Fibroblast of lung (primary cell): ENCODE measurements around the gene ANKMY1. TPM values are rescaled to one million over a fixed set of nuclear protein-coding genes. Genes with fewer than 3 reads are reported as not detected.
A peak's percentile ranks its signal among the peaks of the same experiment; 100 is the strongest.

ENCODE experiments used
- DNase-seq, 2 donors: peaks; one replicate each; pipeline versions ENCODE4 v3.0.0 to v3.0.0-alpha.2; 2010; ENCODE audit warnings: low read depth in 2 of 2
- H2AFZ ChIP-seq: 2 replicates; pipeline ENCODE4 v1.5.1; 2012; ENCODE audit warnings: low read length, control low read depth, inconsistent platforms
- H3K27ac ChIP-seq: 2 replicates; pipeline ENCODE4 v1.5.1; 2011; ENCODE audit warnings: low read length, control low read depth; ENCODE audit not compliant: insufficient read depth
- H3K27me3 ChIP-seq: 2 replicates; pipeline ENCODE4 v1.5.1; 2011; ENCODE audit warnings: mild to moderate bottlenecking, low read length; ENCODE audit not compliant: control insufficient read depth, insufficient read depth
- H3K36me3 ChIP-seq: 2 replicates; pipeline ENCODE4 v1.5.1; 2011; ENCODE audit warnings: low read length; ENCODE audit not compliant: control insufficient read depth, insufficient read depth
- H3K4me1 ChIP-seq: 2 replicates; pipeline ENCODE4 v1.5.1; 2011; ENCODE audit warnings: low read length; ENCODE audit not compliant: control insufficient read depth, insufficient read depth; ENCODE audit errors: extremely low read depth
- H3K4me2 ChIP-seq: 2 replicates; pipeline ENCODE4 v1.5.1; 2011; ENCODE audit warnings: low read length, control low read depth; ENCODE audit not compliant: insufficient read depth; ENCODE audit errors: extremely low read depth
- H3K4me3 ChIP-seq, 4 experiments: fragments of 200-600 bp in 1 of 4; sonication (generic) in 1 of 4; replicated peaks in 1 of 4; 2 replicates each; pipeline ENCODE4 v1.5.1; 2011 to 2016; ENCODE audit warnings: low read length in 4 of 4, low read depth in 3 of 4, mild to moderate bottlenecking in 3 of 4, control low read depth in 2 of 4, inconsistent platforms in 1 of 4, mixed read lengths in 1 of 4; ENCODE audit not compliant: insufficient read depth in 1 of 4; ENCODE audit errors: control extremely low read depth in 1 of 4
- H3K79me2 ChIP-seq: 2 replicates; pipeline ENCODE4 v1.5.1; 2012; ENCODE audit warnings: mild to moderate bottlenecking, low read length, inconsistent platforms; ENCODE audit not compliant: control insufficient read depth, insufficient read depth
- H3K9ac ChIP-seq: 2 replicates; pipeline ENCODE4 v1.5.1; 2011; ENCODE audit warnings: mild to moderate bottlenecking, low read length, control low read depth; ENCODE audit not compliant: insufficient read depth
- H3K9me3 ChIP-seq: 2 replicates; pipeline ENCODE4 v1.5.1; 2012; ENCODE audit warnings: low read depth, low read length; ENCODE audit not compliant: control insufficient read depth, insufficient read depth
- H4K20me1 ChIP-seq: 2 replicates; pipeline ENCODE4 v1.5.1; 2011; ENCODE audit warnings: low read length; ENCODE audit not compliant: control insufficient read depth, insufficient read depth; ENCODE audit errors: extremely low read depth
- CTCF ChIP-seq, 2 donors: IDR thresholded peaks in 1 of 2; conservative IDR thresholded peaks in 1 of 2; 1 replicate in 1 of 2; 2 replicates in 1 of 2; pipeline ENCODE4 v1.5.1; 2011 to 2012; ENCODE audit warnings: low read length in 2 of 2, control low read depth in 1 of 2, inconsistent platforms in 1 of 2, low read depth in 1 of 2, mild to moderate bottlenecking in 1 of 2
- EZH2 ChIP-seq: IDR thresholded peaks from 2 replicates; pipeline ENCODE4 v1.5.1; 2012; ENCODE audit warnings: low read length, control low read depth, mild to moderate bottlenecking; ENCODE audit errors: missing control alignments
- polyA plus RNA-seq, 2 donors: library from polyadenylated mRNA; depleted of rRNA in 1 of 2; stranded (reverse) in 1 of 2; unstranded in 1 of 2; fragments of >200 nt; gene quantifications; 2 replicates each; pipeline ENCODE4 v1.2.1, GENCODE V29; 2011 to 2012; ENCODE audit warnings: missing spikeins in 1 of 2
- total RNA-seq: library from RNA; depleted of rRNA; stranded (reverse); fragments of >200 nt; gene quantifications from 2 replicates; pipeline ENCODE4 v1.2.1, GENCODE V29; 2014

The ANKMY1 gene
- total and polyA plus RNA-seq, 2 donors (not counting 1 experiment from before 2014, with no cell fraction given): 2.8 to 7.4 TPM

GRCh38 chr2:240588006-240588655, 30.3 kb upstream of the ANKMY1 start:
- H4K20me1 ChIP-seq: no peaks in the 10 kb centered on the region
- no peak overlapping the region for H3K27ac ChIP-seq
- H2AFZ ChIP-seq: no peak overlapping the region
- peaks cover 48% of the 10 kb centered on the region for H3K79me2 ChIP-seq
- H3K4me3 ChIP-seq: peak overlapping the region; percentile 61 to 83 (median 76)
- H3K27me3 ChIP-seq: no peaks in the 10 kb centered on the region
- no peak overlapping the region for H3K9ac ChIP-seq
- TF ChIP-seq EZH2: no peak
- no peak for TF ChIP-seq CTCF (conservative IDR thresholded peaks at IDR 0.05 in 1 of 2, IDR thresholded peaks at IDR 0.05 in 1 of 2; ENCODE audit: low read depth in 1 of 2, low read length in 2 of 2)
- H3K4me1 ChIP-seq: peaks cover 12% of the 10 kb centered on the region
- H3K36me3 ChIP-seq: peaks cover 6% of the 10 kb centered on the region
- H3K9me3 ChIP-seq: no peaks in the 10 kb centered on the region
- DNase-seq: no peak
- H3K4me2 ChIP-seq: peak overlapping the region; percentile 98

GRCh38 chr2:240586919-240587800, 29.4 kb upstream of the ANKMY1 start:
- peak overlapping the region; percentile 93 for H3K9ac ChIP-seq
- H3K27me3 ChIP-seq: no peaks in the 10 kb centered on the region
- H4K20me1 ChIP-seq: no peaks in the 10 kb centered on the region
- peaks cover 54% of the 10 kb centered on the region for H3K79me2 ChIP-seq
- no peaks in the 10 kb centered on the region for H3K9me3 ChIP-seq
- H2AFZ ChIP-seq: peak overlapping the region; percentile 69
- H3K4me2 ChIP-seq: peak overlapping the region; percentile 98
- peak overlapping the region; percentile 56 for H3K27ac ChIP-seq
- peak in 1 of 2 donors; percentile 24 for DNase-seq
- TF ChIP-seq CTCF (conservative IDR thresholded peaks at IDR 0.05 in 1 of 2, IDR thresholded peaks at IDR 0.05 in 1 of 2; ENCODE audit: low read depth in 1 of 2, low read length in 2 of 2) (peak in 1 of 2 donors; percentile 10), EZH2 (no peak)
- H3K4me3 ChIP-seq: peak overlapping the region; percentile 61 to 83 (median 76)
- peaks cover 12% of the 10 kb centered on the region for H3K4me1 ChIP-seq
- H3K36me3 ChIP-seq: peaks cover 5% of the 10 kb centered on the region

DNA sequence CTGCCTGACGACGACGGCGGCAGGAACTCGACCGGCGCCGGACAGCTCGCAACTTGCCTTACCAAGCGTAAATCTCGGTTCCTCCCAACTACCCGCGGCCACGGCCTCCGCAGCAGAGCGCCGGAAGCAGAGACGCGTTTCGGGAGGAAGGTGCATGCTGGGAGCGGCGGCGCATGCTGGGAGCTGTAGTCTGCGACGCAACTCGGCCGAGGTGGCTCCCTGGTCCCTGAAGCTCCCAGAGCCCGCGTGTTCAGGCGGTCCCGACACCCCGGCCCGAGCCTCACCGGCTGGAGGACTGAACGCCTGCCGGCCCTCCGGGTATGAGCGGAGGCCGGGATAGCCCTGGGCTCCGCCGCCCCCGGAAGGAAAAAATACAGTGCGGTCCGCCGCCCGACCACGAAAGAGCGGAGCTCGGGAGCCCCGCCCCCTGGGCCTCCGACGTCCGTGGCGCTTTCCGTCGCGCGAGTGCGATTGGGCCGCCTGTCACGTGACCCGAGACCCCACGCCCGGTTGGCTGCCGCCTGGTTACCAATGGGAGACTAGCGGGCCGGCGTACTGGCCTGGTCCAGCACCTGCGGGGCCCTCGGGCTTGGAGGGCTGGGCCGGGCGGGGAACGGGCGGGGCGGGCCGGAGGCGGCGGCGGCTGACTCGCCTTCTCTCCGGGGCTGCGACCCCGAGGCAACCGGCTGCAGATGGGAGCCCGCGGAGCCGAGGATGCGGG, 28.6 kb upstream of the ANKMY1 start, which contains the start of gene CAPN10:
CAPN10 (plus strand) TSS at position 537 of the 721 bp plus-strand sequence; CDS start at position 715, 178 bp downstream.
- no peaks in the 10 kb centered on the region for H4K20me1 ChIP-seq
- peak within 1 kb of the TSS; percentile 61 to 83 (median 82) for H3K4me3 ChIP-seq
- peak within 1 kb of the TSS; percentile 83 for H3K27ac ChIP-seq
- TF ChIP-seq EZH2 (no peak), CTCF (conservative IDR thresholded peaks at IDR 0.05 in 1 of 2, IDR thresholded peaks at IDR 0.05 in 1 of 2; ENCODE audit: low read depth in 1 of 2, low read length in 2 of 2) (no peak)
- peak within 1 kb of the TSS; percentile 87 for H2AFZ ChIP-seq
- peaks cover 53% of the 10 kb centered on the region for H3K79me2 ChIP-seq
- H3K4me1 ChIP-seq: peaks cover 12% of the 10 kb centered on the region
- peak within 1 kb of the TSS; percentile 98 for H3K4me2 ChIP-seq
- DNase-seq: peak; percentile 93
- no peaks in the 10 kb centered on the region for H3K27me3 ChIP-seq
- H3K9ac ChIP-seq: peak within 1 kb of the TSS; percentile 93
- no peaks in the 10 kb centered on the region for H3K9me3 ChIP-seq
- H3K36me3 ChIP-seq: peaks cover 1% of the 10 kb centered on the region
